Vagina (tissue), 2 donors: ENCODE results near the gene CD40.

Experiments used
- POLR2A ChIP-seq, 2 donors: fragments of 450-650 bp; IDR thresholded peaks; one replicate each; pipeline ENCODE4 v1.6.1; 2017; ENCODE audit warnings: antibody characterized with exemption in 2 of 2, mild to moderate bottlenecking in 2 of 2, moderate library complexity in 2 of 2
- TF ChIP-seq, protein P1 (sequence below), 3 experiments: fragments of 450-650 bp in 2 of 3; fragments of 200-600 bp in 1 of 3; sonication (generic) in 1 of 3; IDR thresholded peaks; one replicate each; pipeline ENCODE4 v1.5.1; 2017 to 2019; ENCODE audit warnings: antibody characterized with exemption in 3 of 3, mild to moderate bottlenecking in 2 of 3, moderate library complexity in 2 of 3

DNA sequence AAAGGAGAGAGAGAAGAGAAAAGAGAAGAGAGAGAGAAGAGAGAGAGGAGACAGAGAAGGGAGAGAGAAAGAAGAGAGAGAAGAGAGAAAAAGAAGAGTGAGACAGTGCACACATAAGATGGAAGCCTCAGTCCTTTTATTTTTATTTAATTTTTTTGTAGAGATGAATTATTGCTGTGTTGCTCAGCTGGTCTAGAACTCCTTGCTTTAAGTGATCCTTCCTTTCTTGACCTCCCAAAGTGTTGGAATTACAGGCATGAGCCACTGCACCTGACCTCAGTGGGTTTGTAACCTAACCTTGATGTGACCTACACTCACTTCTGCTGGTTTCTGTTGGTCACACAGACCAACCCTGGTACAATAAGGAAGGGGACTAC, 6.3 kb upstream of the CD40 start:
- no peak for TF ChIP-seq POLR2A (IDR thresholded peaks at IDR 0.05)
- TF ChIP-seq, protein P1, sequence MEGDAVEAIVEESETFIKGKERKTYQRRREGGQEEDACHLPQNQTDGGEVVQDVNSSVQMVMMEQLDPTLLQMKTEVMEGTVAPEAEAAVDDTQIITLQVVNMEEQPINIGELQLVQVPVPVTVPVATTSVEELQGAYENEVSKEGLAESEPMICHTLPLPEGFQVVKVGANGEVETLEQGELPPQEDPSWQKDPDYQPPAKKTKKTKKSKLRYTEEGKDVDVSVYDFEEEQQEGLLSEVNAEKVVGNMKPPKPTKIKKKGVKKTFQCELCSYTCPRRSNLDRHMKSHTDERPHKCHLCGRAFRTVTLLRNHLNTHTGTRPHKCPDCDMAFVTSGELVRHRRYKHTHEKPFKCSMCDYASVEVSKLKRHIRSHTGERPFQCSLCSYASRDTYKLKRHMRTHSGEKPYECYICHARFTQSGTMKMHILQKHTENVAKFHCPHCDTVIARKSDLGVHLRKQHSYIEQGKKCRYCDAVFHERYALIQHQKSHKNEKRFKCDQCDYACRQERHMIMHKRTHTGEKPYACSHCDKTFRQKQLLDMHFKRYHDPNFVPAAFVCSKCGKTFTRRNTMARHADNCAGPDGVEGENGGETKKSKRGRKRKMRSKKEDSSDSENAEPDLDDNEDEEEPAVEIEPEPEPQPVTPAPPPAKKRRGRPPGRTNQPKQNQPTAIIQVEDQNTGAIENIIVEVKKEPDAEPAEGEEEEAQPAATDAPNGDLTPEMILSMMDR (IDR thresholded peaks at IDR 0.05) = no peak
